Stimulated activated CD4-positive, alpha-beta T cell treated with anti-CD3 and anti-CD28 coated beads, Interleukin-2, amount 100 ng/mL, for 48 hours (primary cell): ENCODE results near the gene LRRFIP1.

Source experiments
- DNase-seq, 2 donors: peaks; one replicate each; pipeline ENCODE4 v3.0.0-alpha.2; 2020

The LRRFIP1 gene

DNA sequence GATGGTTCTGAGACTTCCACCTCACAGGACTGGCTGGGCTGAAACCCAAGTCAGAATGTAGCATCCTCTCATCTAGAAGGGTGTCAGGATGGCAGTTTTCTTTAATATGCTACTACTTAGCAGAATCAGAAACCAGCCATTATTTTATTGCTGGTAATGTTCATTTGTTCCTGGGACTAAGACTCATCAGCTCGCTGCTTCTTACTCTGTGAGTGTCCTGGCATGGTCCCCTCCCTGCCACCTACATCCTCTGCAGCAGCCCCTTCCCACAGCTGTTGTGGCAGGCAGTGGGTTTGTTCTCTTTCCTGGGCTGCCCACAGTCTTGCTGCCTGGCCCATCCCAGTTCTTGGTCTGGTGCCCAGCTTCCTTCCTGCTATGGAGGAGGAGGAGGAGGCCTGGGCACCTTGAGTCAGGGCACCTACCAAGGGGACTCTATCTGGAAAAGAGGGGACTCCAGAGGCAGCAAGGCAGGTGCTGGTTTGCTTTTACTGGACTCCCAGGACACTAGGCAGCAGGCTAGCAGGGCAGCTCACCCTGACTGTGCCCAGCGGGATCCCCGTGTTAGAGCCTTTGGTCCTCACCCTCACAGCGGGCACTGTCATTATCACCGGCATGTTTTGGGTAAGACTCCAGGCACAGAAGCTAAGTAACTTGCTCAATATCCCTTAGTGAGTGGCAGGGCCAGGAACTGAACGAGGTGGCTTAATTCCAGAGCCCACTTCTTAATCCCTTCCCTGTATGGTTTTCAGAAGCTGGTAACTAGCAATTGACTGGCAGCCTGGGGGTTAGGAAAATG is 62.1 kb downstream of the LRRFIP1 start:
- DNase-seq, result no peak

DNA sequence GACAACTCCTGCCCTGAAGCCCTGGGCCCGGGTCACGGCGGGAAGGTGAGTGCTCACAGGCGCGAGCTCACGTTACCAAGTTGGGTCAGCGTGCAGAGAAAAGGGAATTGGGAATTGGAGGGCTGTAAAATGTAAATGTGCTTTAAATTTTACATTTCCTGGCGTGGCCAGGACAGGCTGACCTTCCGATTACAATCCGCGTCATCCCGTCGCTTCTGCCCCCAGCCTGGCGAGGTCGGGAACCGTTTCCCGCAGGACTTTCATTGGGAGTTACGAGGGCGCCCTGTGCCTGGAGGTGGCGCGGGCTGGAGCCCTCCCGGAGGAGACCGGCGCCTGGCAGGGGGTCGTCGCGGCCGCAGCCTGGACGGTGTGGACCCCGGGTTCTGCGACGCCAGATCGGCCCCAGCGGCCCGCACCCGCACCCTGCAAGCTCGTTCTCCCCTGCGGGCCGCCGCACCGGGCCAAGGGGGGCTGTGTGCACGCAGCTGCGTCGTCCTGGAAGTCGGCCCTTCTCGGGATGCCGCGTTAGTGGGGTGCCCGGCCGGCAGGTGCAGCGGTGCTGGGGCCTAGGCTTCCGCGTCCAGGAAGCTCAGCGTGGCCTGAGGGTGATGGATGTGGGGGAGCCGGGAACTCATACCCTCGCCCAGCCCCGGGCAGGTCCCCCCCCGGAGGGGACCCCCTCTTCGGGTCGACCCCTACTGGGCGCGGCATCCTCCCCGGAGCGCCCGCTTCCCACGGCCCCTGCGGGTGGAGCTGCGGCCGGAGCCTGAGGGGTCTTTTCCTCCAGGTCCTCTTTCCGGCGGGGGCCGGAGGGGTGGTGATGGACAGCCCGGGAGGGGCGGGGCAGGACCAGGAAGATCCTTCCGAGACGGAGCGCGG is 63.9 kb downstream of the LRRFIP1 start:
- no peak for DNase-seq

DNA sequence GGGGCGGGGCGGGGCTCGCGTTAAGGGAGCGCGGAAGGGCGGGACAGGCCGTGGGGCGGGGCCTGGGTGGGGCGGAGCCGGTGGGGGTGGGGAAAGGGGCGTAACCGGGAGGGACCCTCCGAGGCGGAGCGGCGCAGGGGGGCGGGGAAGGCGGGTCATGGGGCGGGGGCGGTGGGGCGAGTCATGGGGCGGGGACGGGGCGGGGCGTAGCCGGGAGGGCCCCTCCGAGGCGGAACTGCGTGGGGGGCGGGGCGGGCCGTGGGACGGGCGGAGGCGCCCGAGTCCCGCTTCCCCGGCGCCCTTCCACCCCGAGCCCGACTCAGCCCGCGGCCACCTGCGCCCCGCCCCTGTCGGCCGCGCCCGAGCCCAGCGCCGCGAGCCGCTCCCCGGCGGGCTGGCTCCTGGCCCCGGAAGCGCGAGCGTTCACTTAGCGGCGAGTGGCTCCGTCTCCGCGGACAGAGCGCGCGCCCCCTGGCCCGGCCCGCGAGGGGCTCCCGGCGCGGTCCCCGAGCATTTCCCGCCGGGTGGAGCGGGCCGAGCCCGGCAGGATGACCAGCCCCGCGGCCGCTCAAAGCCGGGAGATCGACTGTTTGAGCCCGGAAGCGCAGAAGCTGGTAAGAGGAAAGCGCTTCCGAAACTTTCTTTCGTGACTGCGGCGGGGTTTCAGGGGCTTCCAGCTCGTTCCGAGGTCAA is 64.7 kb downstream of the LRRFIP1 start:
- peak; percentile 96 to 97 for DNase-seq

DNA sequence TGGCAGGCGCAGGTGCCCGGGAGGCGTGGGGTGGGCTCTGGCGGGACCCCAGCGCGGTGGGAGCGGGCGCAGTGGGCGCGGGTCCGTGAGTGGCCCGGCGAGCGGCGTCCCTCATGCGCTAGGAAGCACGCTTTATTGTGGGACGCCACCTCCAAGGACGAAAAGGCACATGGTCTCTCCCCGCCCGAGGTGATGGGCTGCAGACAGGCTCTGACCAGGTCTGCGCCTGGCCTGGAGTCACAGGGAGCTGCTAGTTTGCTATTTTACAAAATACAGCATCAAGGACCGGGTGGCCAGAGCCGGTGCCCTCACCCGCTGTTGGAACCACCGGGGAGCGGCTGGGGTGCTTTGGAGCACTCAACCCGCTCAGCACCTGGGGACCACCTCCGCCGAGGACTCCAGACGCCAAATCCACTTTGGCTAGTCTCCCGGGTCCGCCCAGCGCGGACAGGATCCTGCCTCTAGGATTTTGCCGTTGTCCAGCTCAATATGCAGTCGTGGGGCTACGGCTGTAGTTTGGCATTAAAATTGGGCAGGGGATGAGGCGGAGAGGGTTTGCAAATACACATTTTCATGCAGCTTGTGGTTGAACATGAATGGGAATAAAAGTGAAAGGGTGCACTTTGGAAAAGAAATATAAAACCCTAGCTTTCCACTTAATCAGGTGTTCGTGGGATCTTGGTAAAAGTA is 65.4 kb downstream of the LRRFIP1 start:
- DNase-seq, result no peak

DNA sequence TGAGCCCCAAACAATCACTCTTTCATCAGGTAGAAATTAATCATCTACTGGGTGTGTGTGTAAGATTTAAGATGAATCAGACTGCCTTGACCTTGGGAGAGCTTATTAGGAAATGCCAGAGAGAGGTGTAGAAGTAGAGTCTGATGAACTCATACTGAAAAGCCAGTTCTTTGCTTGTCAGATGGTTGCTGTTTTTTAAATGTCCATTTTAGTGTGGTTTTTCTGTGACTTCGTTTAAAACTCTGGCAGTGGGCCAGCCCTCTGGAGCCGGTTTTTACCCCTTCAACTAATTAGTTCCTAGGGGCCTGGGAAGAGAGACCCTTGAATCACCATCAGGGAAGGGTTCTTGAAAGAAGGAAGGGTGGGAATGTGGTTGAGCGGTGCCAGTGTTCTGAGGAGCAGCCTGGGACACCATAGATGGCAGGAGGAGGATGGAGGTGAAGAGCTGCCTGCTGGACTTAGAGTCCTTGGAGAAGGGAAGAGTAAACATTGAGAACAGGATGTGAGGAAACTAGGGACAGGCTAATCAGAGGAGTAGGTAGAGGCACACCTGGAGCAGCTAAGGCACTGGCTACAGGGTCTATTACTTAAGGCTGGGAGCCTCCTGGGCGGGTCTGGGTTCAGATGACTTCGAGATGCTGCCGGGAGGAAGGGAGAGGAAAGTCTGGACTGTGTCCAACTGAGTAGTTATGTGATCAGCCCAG is 66.1 kb downstream of the LRRFIP1 start:
- DNase-seq, result no peak

DNA sequence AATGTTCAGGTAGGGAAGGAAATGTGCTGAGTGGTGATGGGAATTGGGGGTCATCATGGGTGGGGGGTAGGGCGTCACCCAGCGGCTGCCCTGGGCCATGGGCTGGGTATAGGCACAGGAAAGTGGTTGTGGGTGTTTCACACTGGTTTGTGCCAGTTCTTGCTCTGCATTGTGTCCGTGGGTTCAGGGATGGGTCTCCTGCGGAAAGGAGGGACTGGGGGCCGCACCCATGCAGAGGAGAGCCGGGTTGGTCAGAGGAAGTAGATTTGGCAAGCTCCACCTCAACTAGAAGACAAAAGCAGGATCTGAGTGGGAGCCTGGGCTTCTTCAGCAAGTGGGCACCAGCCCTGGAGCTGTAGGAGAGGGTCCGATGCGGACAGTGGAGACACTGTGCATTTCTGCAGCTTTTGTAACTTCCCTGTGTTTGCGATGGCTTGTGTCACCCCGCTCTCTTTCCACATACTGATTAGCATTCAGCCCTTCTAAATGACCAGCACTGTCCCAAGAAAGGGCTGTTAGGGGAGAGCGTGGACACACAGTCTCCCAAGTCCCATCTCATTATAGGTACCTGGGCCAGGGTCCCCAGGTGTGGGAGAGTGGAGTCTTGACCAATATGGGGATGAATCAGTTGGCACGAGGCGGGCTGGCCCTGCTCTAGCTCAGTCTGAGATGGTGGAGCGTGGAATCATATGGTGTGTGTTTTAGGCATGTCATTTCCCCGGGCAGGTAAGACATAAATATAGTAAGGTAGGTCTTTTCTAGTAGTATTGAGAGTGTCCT is 67.2 kb downstream of the LRRFIP1 start:
- DNase-seq, result no peak

DNA sequence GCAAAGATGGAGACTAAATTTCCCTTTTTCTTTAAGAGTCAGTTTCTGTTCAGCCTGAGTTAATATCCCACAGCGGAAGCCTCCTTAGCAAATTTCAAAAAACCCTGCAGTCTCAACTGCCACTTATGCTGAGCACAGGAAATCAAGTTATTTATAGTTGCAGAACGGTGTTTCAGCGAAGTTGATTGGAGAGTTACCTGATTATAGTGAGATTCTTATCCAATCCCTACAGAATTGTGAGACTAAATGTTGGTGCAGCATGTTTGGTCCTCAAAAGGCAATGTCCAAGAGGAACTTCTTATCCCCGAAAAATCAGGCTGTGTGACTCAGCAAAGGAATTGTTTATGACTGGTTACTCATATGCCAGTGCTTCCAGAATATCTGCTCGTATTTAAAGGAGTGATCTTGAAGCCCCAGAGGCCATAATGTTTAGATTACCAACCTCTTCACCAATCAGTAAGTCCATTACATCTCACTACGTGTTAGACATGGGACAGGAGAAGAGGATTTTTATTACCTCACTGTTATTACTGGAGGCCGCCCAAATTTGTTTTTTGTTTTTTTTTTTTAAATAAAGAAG is 67.9 kb downstream of the LRRFIP1 start:
- DNase-seq, result no peak

DNA sequence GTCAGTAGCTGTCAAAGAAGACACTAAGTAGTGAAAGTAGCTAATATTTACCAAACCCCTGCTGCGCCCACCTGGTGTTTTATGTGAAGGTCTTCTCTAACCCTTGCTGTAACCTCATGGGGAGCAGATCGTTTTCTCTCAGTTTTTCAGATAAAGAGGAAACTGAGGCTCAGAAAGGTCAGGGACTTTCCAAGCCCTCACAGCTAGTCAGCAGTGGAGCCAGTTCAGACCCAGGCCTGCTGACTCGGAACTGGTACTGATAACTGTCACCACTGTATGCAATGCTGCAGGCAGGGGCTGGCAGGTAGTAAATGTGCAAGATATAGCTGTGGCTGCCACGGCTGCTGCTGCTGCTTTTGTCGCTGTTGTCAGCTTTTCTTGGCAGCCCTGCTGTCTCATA is 69.1 kb downstream of the LRRFIP1 start:
- no peak for DNase-seq

DNA sequence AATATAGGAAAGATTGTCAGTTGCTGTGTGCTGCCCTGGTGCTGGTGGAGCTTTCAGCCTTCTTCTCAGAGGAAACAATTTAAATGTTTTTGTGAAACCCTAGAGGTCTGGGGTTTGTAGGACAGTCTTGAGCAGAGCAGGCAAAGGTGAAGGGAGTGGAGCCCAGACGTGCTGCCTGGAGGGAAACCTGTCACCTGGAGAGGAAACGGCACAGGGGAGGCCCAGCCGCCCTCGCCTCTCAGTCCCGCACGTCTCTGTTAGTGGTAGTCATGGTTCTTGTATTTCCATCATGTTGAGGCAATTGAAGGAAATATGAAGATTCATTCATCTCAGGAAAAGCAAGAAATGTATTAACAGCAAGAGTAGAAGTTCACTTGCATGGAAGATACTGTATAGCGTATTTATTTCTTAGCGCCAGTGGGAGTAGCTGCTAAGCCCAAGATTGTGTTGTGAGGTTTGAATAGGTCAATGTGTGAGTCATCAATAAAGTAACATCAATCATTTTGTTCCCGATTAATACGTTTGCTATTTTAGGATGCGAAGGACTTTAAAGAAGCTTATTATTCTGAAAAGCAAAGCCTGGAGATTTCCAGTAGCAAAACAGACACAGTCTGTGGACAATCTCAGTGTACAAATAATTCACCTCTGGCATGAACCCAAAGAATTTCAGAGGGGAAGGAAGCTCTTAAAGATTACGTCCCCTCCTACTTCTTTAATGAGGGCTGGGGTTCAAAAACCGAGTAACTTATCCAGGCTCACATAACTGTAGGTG is 70.4 kb downstream of the LRRFIP1 start:
- DNase-seq, result no peak

DNA sequence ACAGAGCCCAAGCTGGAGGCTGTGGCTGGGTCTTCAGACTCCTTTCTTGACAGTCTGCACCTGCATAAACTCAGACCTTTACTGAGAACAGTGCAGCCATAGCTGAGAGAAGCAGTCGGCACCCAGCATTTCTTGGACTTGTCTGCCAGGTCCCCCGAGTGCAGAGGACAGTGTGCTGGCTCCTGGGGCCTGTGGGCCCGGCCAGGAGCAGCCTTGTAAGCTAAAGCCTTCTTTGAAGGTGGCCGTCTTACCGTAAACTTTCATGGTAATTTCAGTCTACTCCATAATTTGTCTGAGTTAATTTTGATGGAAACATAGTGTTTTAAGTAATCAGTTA is 70.9 kb downstream of the LRRFIP1 start:
- no peak for DNase-seq

DNA sequence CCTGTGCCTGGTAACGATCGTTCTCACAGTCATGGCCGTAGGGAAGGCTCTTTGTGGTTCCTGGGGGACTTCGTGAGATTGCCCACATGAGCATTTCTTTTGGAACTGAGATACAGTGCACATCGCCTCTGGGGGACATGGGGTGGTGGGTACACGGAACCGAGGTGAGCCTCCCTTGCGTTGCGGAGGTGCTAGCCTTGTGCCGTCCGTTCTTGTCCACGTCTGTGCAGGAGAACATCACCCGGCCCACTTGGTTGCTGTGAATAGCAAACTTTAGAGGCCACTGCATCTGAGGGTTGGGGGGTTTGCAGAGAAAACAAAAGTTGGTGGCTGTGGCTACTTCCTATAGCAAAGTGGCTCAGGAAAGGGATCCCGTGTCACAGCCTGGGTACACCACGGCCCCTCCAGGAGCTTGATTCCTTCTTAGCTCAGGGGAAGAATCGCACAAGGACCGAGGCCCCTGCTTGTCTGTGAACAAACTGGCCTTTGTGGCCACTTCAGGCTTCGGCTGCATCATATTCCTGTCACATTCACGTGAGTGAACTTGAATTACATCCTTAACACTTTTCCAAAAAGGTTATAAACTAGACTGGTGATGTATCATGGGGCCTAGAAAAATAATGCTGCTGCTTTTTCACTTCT is 72.6 kb downstream of the LRRFIP1 start:
- DNase-seq, result no peak

DNA sequence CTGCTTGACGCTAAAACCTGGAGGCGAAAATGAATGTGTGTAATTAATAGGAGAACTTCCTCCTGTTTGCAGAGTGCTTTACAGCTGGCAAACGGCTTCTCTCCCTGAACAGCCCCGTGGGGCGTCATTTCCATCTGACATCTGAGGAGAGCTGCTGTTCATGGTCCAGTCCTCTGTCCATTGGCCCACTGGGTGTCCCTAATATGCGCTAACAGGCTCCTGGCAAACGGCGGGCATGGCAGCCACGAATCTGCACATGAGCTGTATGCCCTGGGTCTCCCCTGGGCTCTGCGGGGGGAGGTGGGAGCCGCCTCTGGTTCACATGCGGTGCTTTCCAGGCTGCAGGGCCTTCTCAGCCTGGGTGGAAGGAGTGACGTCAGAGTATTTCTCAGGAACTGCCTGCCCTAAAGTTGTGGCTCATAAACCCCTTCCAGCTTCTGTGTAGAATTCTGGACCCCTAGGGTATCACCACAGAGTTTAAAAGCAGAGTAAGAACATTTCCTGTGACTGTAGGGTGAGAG is 73.2 kb downstream of the LRRFIP1 start:
- peak; percentile 64 to 73 for DNase-seq

DNA sequence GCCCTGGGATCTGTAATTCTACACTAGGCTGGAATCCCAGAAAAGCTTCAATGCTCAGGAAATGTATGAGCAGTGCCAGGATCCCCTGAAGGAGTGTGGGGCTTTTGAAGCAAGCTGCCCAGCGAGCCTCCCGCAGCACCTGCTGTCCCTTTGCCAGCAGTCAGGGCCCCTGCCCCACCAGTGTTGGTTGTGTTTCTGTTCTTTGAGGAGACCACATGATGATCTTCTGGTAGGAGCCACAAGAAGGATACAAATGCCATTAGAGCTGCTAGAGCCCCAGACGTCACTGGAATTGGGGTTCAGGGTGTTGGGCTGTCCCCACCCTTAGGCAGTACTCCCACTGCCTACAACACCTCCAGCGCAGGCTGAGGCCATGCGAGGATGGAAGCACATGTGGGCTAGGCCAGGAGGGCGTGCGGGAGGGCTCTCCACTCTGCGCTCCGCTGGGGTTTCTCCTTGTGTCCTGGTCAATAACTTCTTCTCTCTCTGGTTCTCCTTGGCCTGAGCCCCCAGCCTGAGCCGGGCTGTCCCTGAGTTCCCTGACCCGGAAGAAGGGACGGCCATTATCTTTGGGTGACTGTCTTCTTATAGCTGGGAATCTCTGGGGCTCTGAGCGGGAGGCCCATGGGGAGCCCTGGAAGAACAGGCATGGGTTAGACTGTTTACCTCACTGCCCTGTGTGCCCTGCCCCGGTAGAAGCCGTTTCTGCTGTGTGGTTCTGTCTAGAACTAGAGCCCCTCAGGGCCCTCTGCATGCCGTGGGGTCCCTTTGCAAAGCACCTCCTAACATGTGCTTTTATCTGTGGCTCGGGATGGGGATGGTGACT is 73.9 kb downstream of the LRRFIP1 start:
- no peak for DNase-seq

DNA sequence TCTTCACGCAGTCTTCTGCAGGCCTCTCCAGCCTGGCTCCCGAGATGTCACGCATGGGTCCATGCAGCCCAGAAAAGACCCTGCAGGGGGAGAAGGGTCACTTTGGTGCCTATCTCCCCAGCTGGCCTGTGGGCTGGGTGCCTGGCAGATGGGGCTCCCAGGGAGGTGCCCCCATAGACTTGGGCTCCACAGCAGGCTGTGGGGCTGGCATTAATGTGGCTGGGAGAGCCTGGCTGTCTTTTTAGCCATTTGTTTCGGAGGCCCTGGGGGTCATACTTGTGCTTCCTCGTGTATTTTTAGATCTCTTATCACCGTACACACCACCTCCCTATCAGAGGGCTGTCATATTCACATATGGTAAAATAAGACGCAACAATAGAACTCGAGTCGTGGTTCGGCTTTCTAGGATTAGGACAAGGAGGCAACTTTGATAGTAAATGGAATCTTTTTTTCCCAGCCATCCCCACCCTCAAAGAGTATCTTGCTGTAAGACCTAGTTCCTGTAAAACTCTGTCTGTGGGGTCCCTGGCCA is 74.5 kb downstream of the LRRFIP1 start:
- DNase-seq, result no peak

DNA sequence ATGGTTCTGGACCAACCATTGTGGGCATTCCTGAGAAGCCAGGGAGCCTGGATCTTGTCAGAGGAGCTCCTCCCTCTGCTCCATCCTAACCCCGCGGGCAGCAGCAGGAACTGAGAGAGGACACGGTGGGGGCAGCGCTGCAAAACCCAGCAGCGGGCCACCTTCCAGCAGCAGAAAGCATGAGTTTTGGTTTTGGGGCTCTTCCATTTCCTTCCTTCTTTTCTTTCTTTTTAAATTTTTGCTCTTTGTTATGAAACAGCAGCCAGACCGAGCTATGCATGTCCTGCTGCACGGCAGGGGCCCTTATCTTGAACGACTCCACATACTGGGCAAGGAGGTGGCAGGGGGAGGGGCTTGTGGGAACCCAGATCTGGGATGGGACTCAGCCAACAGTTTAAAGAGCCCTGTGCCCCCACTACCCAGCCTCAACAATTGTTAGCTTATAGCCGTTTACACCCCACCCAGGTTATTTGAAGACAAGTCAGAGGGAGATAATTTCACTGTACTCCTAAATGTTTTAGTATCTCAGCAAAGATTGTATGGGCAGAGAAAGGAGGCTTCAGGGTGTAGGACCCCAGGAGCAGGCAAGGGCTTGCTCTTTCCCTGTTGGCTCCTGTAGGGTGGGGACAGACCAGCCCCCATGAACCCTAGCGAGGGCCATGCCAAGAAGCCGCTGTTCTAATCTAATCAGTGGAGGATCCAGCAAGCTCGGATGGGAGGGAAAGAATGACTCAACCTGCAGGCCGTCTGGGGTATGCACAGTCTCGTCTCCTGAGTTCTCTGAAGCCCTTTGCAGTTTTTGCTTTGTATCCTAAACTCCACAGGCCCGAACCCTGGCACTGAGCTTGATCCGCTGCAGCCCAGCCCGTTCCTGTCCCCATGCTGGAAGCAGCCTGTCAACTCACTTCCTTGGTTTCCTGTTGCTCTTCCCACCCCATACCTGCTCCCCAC is 75.3 kb downstream of the LRRFIP1 start:
- no peak for DNase-seq

DNA sequence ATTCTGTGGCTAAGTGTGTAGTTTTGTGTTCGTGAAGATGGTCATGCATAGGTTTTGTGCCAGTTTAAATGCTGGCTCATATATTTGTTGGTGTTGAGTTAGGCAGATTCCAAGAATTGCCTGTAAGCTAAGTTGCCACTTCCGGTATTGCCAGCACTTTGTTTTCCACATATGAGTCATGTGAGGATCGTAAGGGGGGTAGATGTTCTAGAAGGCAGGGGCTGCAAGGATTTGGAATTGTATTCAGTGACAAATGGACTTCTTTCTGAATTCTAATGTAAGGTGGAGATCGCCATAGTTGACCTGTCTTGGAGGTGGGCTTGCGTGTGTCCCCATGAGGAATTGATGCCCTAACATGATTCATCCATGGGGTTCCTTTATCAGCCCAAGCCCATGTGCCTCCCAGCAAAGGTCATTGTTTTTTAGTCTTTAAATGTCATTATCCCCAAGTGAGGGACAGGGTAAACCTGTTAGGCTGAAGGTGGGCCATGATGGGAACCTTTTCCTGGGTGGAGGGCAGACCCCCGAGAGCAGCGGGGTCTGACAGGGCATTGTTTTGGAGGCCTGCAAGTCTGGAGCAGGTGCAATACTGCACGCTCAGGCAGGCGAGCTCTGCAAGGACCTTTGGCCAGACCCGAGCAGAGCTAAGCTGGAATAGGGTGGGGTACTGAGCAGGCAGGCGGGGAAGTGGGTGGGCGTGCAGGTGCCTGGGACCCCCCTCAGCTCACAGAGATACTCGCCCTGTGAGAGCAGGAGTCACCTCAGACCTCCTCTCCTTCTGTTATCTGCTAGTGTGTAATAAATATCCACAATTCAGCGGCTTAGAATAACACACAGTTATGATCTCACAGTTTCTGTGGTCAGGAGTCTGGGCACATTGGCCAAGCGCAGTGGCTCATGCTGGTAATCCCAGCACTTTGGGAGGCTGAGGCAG is 77.4 kb downstream of the LRRFIP1 start:
- DNase-seq, result no peak
